ENCODE data around the gene CDKN2D.

DNA sequence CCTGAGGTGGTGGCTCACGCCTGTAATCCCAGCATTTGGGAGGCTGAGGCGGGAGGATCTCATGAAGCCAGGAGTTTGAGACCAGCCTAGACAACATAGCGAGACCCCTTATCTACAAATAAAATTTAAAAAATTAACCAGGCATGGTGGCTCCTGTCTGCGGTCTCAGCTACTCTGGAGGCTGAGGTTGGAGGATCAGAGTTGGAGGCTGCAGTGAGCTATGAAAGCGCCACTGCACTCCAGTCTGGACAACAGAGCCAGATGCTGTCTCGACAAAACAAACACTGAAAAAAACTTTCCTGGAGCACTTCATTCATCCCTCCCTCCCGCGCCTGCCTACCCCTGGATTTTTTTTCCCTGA lies 25.7 kb downstream of the CDKN2D start:
- TF ChIP-seq, protein P1, sequence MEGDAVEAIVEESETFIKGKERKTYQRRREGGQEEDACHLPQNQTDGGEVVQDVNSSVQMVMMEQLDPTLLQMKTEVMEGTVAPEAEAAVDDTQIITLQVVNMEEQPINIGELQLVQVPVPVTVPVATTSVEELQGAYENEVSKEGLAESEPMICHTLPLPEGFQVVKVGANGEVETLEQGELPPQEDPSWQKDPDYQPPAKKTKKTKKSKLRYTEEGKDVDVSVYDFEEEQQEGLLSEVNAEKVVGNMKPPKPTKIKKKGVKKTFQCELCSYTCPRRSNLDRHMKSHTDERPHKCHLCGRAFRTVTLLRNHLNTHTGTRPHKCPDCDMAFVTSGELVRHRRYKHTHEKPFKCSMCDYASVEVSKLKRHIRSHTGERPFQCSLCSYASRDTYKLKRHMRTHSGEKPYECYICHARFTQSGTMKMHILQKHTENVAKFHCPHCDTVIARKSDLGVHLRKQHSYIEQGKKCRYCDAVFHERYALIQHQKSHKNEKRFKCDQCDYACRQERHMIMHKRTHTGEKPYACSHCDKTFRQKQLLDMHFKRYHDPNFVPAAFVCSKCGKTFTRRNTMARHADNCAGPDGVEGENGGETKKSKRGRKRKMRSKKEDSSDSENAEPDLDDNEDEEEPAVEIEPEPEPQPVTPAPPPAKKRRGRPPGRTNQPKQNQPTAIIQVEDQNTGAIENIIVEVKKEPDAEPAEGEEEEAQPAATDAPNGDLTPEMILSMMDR (IDR thresholded peaks at IDR 0.05) = no peak
- TF ChIP-seq POLR2A (IDR thresholded peaks at IDR 0.05) = no peak

All from uterus (tissue), 2 donors.